OCI-LY1 (cell line): ENCODE measurements around the gene GRID2.

Experiments
- CTCF ChIP-seq: fragments of 200-600 bp; sonication (generic), shearing (Covaris generic); IDR thresholded peaks from 2 replicates; pipeline ENCODE4 v1.5.1; 2017; ENCODE audit warnings: mild to moderate bottlenecking, antibody characterized with exemption, low read length, moderate library complexity, mixed read lengths
- EZH2 ChIP-seq: fragments of 200-600 bp; sonication (generic), shearing (Covaris generic); IDR thresholded peaks from 2 replicates; pipeline ENCODE4 v1.8.0; 2017; ENCODE audit warnings: borderline replicate concordance, mixed run types, mild to moderate bottlenecking, antibody characterized with exemption, low read length, moderate library complexity, mixed read lengths

GRCh38 chr4:92516450-92516849 is 212.7 kb downstream of the GRID2 start:
- no peak for TF ChIP-seq CTCF
- no peak for TF ChIP-seq EZH2
